IMR-90 (cell line): ENCODE results near the gene CLEC4M.

Source experiments
- CEBPB ChIP-seq: IDR thresholded peaks from 2 replicates; pipeline ENCODE4 v1.6.1; 2012; ENCODE audit warnings: low read depth, low read length, improper control_type of control experiment
- CHD1 ChIP-seq: IDR thresholded peaks from 2 replicates; pipeline ENCODE4 v1.6.1; 2012; ENCODE audit warnings: low read depth, low read length, improper control_type of control experiment
- MAFK ChIP-seq: IDR thresholded peaks from 2 replicates; pipeline ENCODE4 v1.6.1; 2012; ENCODE audit warnings: low read depth, low read length, improper control_type of control experiment
- MAZ ChIP-seq: IDR thresholded peaks from 2 replicates; pipeline ENCODE4 v1.6.1; 2012; ENCODE audit warnings: low read depth, mild to moderate bottlenecking, low read length, improper control_type of control experiment, moderate library complexity, borderline replicate concordance
- NFE2L2 ChIP-seq: fragments of 150-350 bp; IDR thresholded peaks from 2 replicates; pipeline ENCODE4 v1.6.1; 2016; ENCODE audit warnings: low read depth, mild to moderate bottlenecking, low read length
- POLR2A ChIP-seq: IDR thresholded peaks from 2 replicates; pipeline ENCODE4 v1.6.1; 2012; ENCODE audit warnings: mild to moderate bottlenecking, low read depth, low read length
- RAD21 ChIP-seq: IDR thresholded peaks from 2 replicates; pipeline ENCODE4 v1.6.1; 2012; ENCODE audit warnings: low read length, improper control_type of control experiment
- RFX5 ChIP-seq: IDR thresholded peaks from 2 replicates; pipeline ENCODE4 v1.8.0; 2012; ENCODE audit warnings: low read depth, mild to moderate bottlenecking, low read length, moderate library complexity
- TF ChIP-seq, protein P1 (sequence below): conservative IDR thresholded peaks from 2 replicates; pipeline ENCODE4 v1.5.1; 2012; ENCODE audit warnings: mild to moderate bottlenecking, low read depth, low read length, improper control_type of control experiment
- TF ChIP-seq, protein P2 (sequence below): fragments of 150-350 bp; IDR thresholded peaks from 2 replicates; pipeline ENCODE4 v1.6.1; 2016; ENCODE audit warnings: low read depth, mild to moderate bottlenecking, low read length, moderate library complexity, borderline replicate concordance

DNA sequence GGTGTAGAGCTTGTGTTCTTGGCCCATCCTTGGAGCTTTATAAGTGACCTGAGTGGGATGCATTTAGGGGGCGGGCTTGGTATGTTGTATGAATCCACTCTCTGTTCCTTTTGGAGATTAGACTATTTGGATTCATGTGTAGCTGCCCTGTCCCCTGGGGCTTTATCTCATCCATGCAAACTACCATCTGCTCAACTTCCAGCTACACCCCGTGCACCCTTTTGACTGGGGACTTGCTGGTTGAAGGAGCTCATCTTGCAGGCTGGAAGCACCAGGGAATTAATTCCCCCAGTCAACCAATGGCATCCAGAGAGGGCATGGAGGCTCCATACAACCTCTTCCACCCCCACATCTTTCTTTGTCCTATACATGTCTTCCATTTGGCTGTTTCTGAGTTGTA, 6.1 kb downstream of the CLEC4M start:
- TF ChIP-seq, protein P1, sequence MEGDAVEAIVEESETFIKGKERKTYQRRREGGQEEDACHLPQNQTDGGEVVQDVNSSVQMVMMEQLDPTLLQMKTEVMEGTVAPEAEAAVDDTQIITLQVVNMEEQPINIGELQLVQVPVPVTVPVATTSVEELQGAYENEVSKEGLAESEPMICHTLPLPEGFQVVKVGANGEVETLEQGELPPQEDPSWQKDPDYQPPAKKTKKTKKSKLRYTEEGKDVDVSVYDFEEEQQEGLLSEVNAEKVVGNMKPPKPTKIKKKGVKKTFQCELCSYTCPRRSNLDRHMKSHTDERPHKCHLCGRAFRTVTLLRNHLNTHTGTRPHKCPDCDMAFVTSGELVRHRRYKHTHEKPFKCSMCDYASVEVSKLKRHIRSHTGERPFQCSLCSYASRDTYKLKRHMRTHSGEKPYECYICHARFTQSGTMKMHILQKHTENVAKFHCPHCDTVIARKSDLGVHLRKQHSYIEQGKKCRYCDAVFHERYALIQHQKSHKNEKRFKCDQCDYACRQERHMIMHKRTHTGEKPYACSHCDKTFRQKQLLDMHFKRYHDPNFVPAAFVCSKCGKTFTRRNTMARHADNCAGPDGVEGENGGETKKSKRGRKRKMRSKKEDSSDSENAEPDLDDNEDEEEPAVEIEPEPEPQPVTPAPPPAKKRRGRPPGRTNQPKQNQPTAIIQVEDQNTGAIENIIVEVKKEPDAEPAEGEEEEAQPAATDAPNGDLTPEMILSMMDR = no peak
- no peak for TF ChIP-seq POLR2A
- TF ChIP-seq MAZ = no peak
- TF ChIP-seq CEBPB = no peak
- no peak for TF ChIP-seq NFE2L2
- TF ChIP-seq MAFK = no peak
- TF ChIP-seq RAD21 = no peak
- no peak for TF ChIP-seq CHD1
- TF ChIP-seq, protein P2, sequence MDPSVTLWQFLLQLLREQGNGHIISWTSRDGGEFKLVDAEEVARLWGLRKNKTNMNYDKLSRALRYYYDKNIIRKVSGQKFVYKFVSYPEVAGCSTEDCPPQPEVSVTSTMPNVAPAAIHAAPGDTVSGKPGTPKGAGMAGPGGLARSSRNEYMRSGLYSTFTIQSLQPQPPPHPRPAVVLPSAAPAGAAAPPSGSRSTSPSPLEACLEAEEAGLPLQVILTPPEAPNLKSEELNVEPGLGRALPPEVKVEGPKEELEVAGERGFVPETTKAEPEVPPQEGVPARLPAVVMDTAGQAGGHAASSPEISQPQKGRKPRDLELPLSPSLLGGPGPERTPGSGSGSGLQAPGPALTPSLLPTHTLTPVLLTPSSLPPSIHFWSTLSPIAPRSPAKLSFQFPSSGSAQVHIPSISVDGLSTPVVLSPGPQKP = no peak
- TF ChIP-seq RFX5 = no peak
